Neuronal stem cell (in vitro differentiated cells): Measurements from ENCODE around the gene PPM1D.

Experiments
- DNase-seq: peaks from one replicate; pipeline ENCODE4 v3.0.0-alpha.2; 2013; ENCODE audit warnings: low spot score
- H2AFZ ChIP-seq: one replicate; pipeline ENCODE4 v1.6.1; 2013; ENCODE audit warnings: mild to moderate bottlenecking, low read length, inconsistent platforms
- H2AK5ac ChIP-seq: 2 replicates; pipeline ENCODE4 v1.6.1; 2013; ENCODE audit warnings: low read depth, mild to moderate bottlenecking, inconsistent platforms, low read length, moderate library complexity, mixed read lengths
- H2BK120ac ChIP-seq: 2 replicates; pipeline ENCODE4 v1.6.1; 2013; ENCODE audit warnings: low read depth, mild to moderate bottlenecking, inconsistent platforms, low read length, moderate library complexity, mixed read lengths
- H2BK12ac ChIP-seq: one replicate; pipeline ENCODE4 v1.6.1; 2013; ENCODE audit warnings: low read length, inconsistent platforms
- H2BK15ac ChIP-seq: 2 replicates; pipeline ENCODE4 v1.6.1; 2013; ENCODE audit warnings: mild to moderate bottlenecking, low read length, inconsistent platforms, mixed read lengths
- H2BK5ac ChIP-seq: one replicate; pipeline ENCODE4 v1.6.1; 2013; ENCODE audit warnings: inconsistent platforms, mild to moderate bottlenecking, low read length, moderate library complexity
- H3K14ac ChIP-seq: one replicate; pipeline ENCODE4 v1.6.1; 2013; ENCODE audit warnings: low read length, inconsistent platforms
- H3K18ac ChIP-seq: 2 replicates; pipeline ENCODE4 v1.6.1; 2013; ENCODE audit warnings: low read length, inconsistent platforms
- H3K23ac ChIP-seq: 2 replicates; pipeline ENCODE4 v1.6.1; 2013; ENCODE audit warnings: low read depth, mild to moderate bottlenecking, mixed read lengths, low read length, inconsistent platforms; ENCODE audit not compliant: poor library complexity
- H3K27ac ChIP-seq: replicated peaks from 3 replicates; pipeline ENCODE4 v1.5.1; 2013; ENCODE audit warnings: low read length, inconsistent platforms
- H3K27me3 ChIP-seq, 3 experiments: 2 replicates each; pipeline ENCODE4 v1.6.1; 2013; ENCODE audit warnings: low read length in 3 of 3, mild to moderate bottlenecking in 2 of 3, inconsistent platforms in 1 of 3, low read depth in 1 of 3, mixed read lengths in 1 of 3, moderate library complexity in 1 of 3; ENCODE audit not compliant: control insufficient read depth in 3 of 3, insufficient read depth in 3 of 3
- H3K36me3 ChIP-seq, 2 donors: replicated peaks in 1 of 2; 2 replicates each; pipeline ENCODE4 v1.6.1; 2013; ENCODE audit warnings: low read length in 2 of 2; ENCODE audit not compliant: control insufficient read depth in 2 of 2, insufficient read depth in 2 of 2
- H3K4ac ChIP-seq: 2 replicates; pipeline ENCODE4 v1.6.1; 2013; ENCODE audit warnings: inconsistent platforms, mild to moderate bottlenecking, low read length, moderate library complexity
- H3K4me1 ChIP-seq, 2 donors: 1 replicate in 1 of 2; 2 replicates in 1 of 2; pipeline ENCODE4 v1.6.1; 2013; ENCODE audit warnings: low read length in 2 of 2, low read depth in 1 of 2; ENCODE audit not compliant: control insufficient read depth in 2 of 2, insufficient read depth in 1 of 2
- H3K4me2 ChIP-seq: one replicate; pipeline ENCODE4 v1.6.1; 2013; ENCODE audit warnings: mild to moderate bottlenecking, low read length, inconsistent platforms; ENCODE audit not compliant: insufficient read depth, poor library complexity, severe bottlenecking
- H3K4me3 ChIP-seq, 2 donors: 2 replicates each; pipeline ENCODE4 v1.5.1; 2013; ENCODE audit warnings: low read length in 2 of 2, mild to moderate bottlenecking in 2 of 2, inconsistent platforms in 1 of 2, moderate library complexity in 1 of 2
- H3K79me1 ChIP-seq: one replicate; pipeline ENCODE4 v1.6.1; 2013; ENCODE audit warnings: low read depth, mild to moderate bottlenecking, inconsistent platforms, low read length, moderate library complexity
- H3K9ac ChIP-seq: one replicate; pipeline ENCODE4 v1.6.1; 2013; ENCODE audit warnings: mild to moderate bottlenecking, low read depth, low read length, inconsistent platforms; ENCODE audit not compliant: poor library complexity
- H3K9me3 ChIP-seq, 2 donors: replicated peaks in 1 of 2; 2 replicates each; pipeline versions ENCODE3 to v1.6.1; 2013; ENCODE audit warnings: low read length in 2 of 2, mild to moderate bottlenecking in 2 of 2, inconsistent platforms in 1 of 2, low read depth in 1 of 2, mixed read lengths in 1 of 2, moderate library complexity in 1 of 2; ENCODE audit not compliant: control insufficient read depth in 2 of 2, insufficient read depth in 1 of 2
- H4K8ac ChIP-seq: one replicate; pipeline ENCODE4 v1.6.1; 2013; ENCODE audit warnings: low read depth, mild to moderate bottlenecking, inconsistent platforms, low read length, moderate library complexity
- H4K91ac ChIP-seq: one replicate; pipeline ENCODE4 v1.6.1; 2013; ENCODE audit warnings: low read length, low read depth, mild to moderate bottlenecking, inconsistent platforms; ENCODE audit not compliant: poor library complexity
- WGBS, 2 donors: extraction: QIAGEN DNeasy Blood & Tissue Kit; methylation state at CpG; one replicate each; pipeline ENCODE4 v1.1.7; 2013; ENCODE audit warnings: missing lambda C conversion rate in 2 of 2, mixed read lengths in 1 of 2; ENCODE audit not compliant: insufficient read length in 2 of 2, insufficient replicate concordance in 1 of 2; ENCODE audit errors: extremely low coverage in 2 of 2; 5-methylcytosine and 5-hydroxymethylcytosine counted together

PPM1D gene

GRCh38 chr17:60656499-60656898 is 56.5 kb downstream of the PPM1D start:
- Histone ChIP-seq H3K79me1 (no peaks in the 10 kb centered on the region), H3K27ac (no peak overlapping the region), H3K36me3 (peaks cover 1 to 76% of the 10 kb centered on the region in 2 donors), H2BK12ac (no peak overlapping the region), H3K23ac (no peak overlapping the region), H2BK15ac (no peak overlapping the region), H3K4me1 (no peaks in the 10 kb centered on the region), H3K4me3 (no peak overlapping the region), H2BK5ac (no peak overlapping the region), H3K4me2 (no peak overlapping the region), H2AFZ (no peak overlapping the region), H3K27me3 (no peaks in the 10 kb centered on the region), H4K8ac (no peak overlapping the region), H4K91ac (no peak overlapping the region), H3K18ac (no peak overlapping the region), H3K9me3 (no peaks in the 10 kb centered on the region), H3K4ac (no peak overlapping the region), H3K9ac (peak overlapping the region; percentile 30), H3K14ac (no peak overlapping the region), H2BK120ac (no peak overlapping the region), H2AK5ac (no peak overlapping the region)
- WGBS, 2 donors: no CpG with 5 or more reads among the region's 5 CpGs
- no peak for DNase-seq

DNA sequence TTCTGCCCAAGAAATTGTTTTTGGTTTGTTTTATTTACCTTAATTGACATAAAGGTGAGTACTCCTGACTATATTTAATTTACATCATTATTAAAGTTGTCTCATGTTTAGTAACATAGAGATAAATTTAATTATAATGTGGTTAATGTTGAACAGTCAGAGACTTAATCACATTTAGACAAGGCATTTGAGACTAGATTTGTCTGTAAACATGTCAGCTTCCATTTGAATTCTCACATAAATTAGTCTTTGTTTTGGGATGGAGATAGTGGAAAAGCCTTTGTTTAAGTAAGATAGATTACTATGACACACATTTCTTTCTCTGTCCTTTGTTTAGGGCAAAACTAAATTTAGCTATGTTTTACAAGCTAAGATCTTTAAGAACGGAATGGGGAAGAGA is 59.2 kb downstream of the PPM1D start:
- Histone ChIP-seq H3K18ac (no peak overlapping the region), H2BK12ac (no peak overlapping the region), H2AK5ac (no peak overlapping the region), H3K9me3 (no peaks in the 10 kb centered on the region), H3K23ac (no peak overlapping the region), H3K4ac (no peak overlapping the region), H3K4me2 (no peak overlapping the region), H4K91ac (no peak overlapping the region), H2BK120ac (no peak overlapping the region), H3K4me1 (no peaks in the 10 kb centered on the region), H3K79me1 (no peaks in the 10 kb centered on the region), H3K27me3 (no peaks in the 10 kb centered on the region), H3K14ac (no peak overlapping the region), H3K36me3 (peaks cover 1 to 72% of the 10 kb centered on the region in 2 donors), H4K8ac (no peak overlapping the region), H3K9ac (no peak overlapping the region), H2BK5ac (no peak overlapping the region), H3K27ac (no peak overlapping the region), H2AFZ (no peak overlapping the region), H3K4me3 (no peak overlapping the region), H2BK15ac (no peak overlapping the region)
- DNase-seq: no peak
- WGBS, 2 donors: no CpG with 5 or more reads among the region's 1 CpG

- H3K79me1 ChIP-seq: no peaks in the 10 kb centered on the region
- no peak overlapping the region for H3K27ac ChIP-seq
- H3K18ac ChIP-seq: no peak overlapping the region
- no peak overlapping the region for H3K4ac ChIP-seq
- no peak overlapping the region for H3K4me2 ChIP-seq
- no peak overlapping the region for H2AFZ ChIP-seq
- no peak overlapping the region for H3K14ac ChIP-seq
- H3K4me1 ChIP-seq: no peaks in the 10 kb centered on the region
- H3K36me3 ChIP-seq: peaks cover 3 to 86% of the 10 kb centered on the region in 2 donors
- no peak overlapping the region for H2BK120ac ChIP-seq
- no peaks in the 10 kb centered on the region for H3K9me3 ChIP-seq
- no peak overlapping the region for H2AK5ac ChIP-seq
- no peak for DNase-seq
- no peak overlapping the region for H3K23ac ChIP-seq
- no peak overlapping the region for H3K9ac ChIP-seq
- H4K8ac ChIP-seq: no peak overlapping the region
- H3K27me3 ChIP-seq: no peaks in the 10 kb centered on the region
- H2BK12ac ChIP-seq: no peak overlapping the region
- H2BK5ac ChIP-seq: no peak overlapping the region
- no peak overlapping the region for H4K91ac ChIP-seq
- no peak overlapping the region for H3K4me3 ChIP-seq
- WGBS, 2 donors: no CpG with 5 or more reads among the region's 2 CpGs
- no peak overlapping the region for H2BK15ac ChIP-seq
Measured at GRCh38 chr17:60661489-60661888, 61.5 kb downstream of the PPM1D start.

DNA sequence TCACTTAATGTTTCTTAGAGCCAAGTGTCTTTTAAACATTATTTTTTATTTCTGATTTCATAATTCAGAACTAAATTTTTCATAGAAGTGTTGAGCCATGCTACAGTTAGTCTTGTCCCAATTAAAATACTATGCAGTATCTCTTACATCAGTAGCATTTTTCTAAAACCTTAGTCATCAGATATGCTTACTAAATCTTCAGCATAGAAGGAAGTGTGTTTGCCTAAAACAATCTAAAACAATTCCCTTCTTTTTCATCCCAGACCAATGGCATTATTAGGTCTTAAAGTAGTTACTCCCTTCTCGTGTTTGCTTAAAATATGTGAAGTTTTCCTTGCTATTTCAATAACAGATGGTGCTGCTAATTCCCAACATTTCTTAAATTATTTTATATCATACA is 64.0 kb downstream of the PPM1D start:
- WGBS, 2 donors: no CpG with 5 or more reads among the region's 1 CpG
- Histone ChIP-seq H3K9ac (no peak overlapping the region), H4K8ac (no peak overlapping the region), H3K4me3 (no peak overlapping the region), H3K27me3 (no peaks in the 10 kb centered on the region), H3K79me1 (no peaks in the 10 kb centered on the region), H3K27ac (no peak overlapping the region), H2BK15ac (no peak overlapping the region), H2AFZ (no peak overlapping the region), H3K36me3 (peaks cover 2 to 65% of the 10 kb centered on the region in 2 donors), H3K18ac (no peak overlapping the region), H2AK5ac (no peak overlapping the region), H3K4me2 (no peak overlapping the region), H3K23ac (no peak overlapping the region), H3K4me1 (no peaks in the 10 kb centered on the region), H2BK12ac (no peak overlapping the region), H4K91ac (no peak overlapping the region), H3K4ac (no peak overlapping the region), H2BK5ac (no peak overlapping the region), H3K14ac (no peak overlapping the region), H3K9me3 (no peaks in the 10 kb centered on the region), H2BK120ac (no peak overlapping the region)
- no peak for DNase-seq
